ACHN (cell line): ENCODE data around the gene KIAA0232.

Experiments
- DNase-seq: peaks from one replicate; pipeline ENCODE4 v3.0.0-alpha.2; 2015
- in situ Hi-C: cut with HindIII; loops from 2 replicates; pipeline ENCODE4 v1.10.0; 2017; ENCODE audit warnings: low sequenced_read_pairs, low pct_ligation_motif_present, low pct_unique_long_range_greater_than_20kb

KIAA0232 gene, protein sequence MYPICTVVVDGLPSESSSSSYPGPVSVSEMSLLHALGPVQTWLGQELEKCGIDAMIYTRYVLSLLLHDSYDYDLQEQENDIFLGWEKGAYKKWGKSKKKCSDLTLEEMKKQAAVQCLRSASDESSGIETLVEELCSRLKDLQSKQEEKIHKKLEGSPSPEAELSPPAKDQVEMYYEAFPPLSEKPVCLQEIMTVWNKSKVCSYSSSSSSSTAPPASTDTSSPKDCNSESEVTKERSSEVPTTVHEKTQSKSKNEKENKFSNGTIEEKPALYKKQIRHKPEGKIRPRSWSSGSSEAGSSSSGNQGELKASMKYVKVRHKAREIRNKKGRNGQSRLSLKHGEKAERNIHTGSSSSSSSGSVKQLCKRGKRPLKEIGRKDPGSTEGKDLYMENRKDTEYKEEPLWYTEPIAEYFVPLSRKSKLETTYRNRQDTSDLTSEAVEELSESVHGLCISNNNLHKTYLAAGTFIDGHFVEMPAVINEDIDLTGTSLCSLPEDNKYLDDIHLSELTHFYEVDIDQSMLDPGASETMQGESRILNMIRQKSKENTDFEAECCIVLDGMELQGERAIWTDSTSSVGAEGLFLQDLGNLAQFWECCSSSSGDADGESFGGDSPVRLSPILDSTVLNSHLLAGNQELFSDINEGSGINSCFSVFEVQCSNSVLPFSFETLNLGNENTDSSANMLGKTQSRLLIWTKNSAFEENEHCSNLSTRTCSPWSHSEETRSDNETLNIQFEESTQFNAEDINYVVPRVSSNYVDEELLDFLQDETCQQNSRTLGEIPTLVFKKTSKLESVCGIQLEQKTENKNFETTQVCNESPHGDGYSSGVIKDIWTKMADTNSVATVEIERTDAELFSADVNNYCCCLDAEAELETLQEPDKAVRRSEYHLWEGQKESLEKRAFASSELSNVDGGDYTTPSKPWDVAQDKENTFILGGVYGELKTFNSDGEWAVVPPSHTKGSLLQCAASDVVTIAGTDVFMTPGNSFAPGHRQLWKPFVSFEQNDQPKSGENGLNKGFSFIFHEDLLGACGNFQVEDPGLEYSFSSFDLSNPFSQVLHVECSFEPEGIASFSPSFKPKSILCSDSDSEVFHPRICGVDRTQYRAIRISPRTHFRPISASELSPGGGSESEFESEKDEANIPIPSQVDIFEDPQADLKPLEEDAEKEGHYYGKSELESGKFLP (N-terminal part only)

DNA sequence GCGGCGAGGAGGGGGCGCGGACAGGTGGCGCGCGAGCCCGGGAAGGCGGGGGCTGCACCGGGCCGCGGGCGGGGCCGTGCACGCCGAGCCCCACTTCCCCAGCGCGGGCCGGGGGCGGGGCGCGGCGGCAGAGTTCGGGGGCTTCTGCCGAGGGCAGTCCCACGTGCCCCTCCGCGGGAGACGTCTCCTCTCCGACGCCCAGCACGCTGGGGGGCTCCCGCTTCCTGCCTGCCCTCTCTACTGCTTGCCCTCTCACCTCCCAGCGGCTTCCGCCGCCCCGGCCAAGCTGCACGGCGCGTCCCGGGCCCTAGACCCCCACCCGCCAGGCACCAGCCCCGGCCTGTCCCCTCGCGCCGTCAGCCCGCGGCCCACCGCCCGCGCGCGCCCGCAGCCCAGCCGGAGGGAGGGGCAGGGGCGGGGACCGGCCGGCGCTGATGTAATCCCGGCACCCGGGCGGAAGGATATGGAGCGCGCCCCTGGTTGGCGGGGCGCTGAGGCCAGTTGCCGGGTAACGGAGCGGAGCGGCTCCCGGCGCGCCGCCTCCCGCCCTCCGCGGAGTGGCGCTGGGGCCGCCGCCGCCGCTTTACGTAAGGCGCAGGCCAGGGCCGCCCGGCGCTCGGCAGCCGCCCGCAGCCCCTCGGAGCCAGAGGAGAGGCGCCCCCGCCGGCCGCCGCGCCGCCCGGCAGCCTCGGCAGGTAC is at the start of gene KIAA0232:
Gene KIAA0232 (plus strand): TSS at position 581 of the 699 bp plus-strand sequence. CDS start 41,727 bp downstream, outside the sequence.
- in situ Hi-C loops = no loop called here
- DNase-seq = peak; percentile 89

DNA sequence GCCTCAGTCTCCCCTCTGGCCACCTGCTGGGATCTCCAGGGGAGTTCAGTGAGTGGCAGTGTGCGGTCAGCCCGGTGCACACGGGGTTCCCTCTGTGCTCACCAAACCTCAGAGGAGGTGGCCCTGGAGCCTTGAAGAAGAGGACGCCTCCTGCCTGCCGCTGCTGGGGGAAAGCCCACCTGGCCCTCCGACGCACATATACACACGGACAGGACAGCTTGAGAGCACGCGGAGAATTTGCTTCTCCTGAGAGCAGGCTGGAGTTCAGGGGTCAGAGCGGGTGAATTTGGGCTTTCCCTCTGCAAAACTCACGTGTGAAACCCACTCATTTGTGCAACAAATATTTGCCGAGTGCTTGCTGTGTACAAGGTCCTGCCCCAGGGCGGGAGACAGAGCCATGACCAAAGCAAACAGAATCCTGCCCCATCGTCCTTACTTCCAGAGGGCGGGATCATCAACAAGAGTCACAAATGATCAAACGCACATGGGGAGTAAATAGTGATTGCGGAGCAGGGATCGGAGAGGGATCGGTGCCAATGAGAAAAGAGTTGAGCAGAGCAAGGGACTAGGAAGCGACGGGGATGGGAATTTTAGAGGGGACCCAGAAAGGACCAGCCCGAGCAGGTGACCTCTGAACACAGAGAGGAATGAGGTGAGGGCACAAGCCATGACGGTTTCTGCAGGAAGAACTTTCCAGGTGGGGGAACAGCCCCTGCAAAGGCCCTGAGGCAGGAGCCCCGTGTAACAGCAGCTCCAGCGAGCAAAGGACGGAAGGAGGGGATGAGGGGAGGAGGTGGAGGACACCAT is 49.0 kb upstream of the KIAA0232 start:
- in situ Hi-C loops = no loop called here
- DNase-seq = no peak

DNA sequence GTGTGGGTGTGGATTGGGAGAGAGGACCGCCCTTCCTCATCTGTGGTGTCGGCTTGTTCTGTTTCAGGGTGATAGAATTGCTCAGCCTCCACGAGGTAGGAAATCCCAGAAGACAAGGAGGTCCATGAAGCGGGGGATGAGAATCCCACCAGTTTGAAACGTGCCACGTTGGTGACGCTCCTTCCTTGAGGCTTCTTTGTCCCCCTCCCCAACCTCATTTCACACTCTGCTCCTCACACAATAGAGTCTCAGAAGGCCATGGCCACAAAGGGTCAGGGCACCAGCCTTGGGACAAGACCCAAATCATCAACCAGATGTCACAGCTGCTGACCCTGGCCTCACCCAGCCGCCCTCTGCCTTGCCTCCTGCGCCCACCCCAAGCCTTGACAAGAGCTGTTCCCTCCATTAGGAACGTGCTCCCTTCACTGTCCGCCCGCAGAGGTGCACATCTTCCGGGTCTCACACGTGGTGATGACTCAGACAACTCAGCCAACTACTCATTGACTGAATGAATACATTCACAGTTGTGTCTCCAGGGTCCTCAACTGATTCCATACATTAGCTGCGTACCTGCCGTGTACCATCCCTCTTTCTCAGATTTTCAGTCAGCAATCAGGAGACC is 48.3 kb upstream of the KIAA0232 start:
- no peak for DNase-seq
- in situ Hi-C loops = no loop called here

DNA sequence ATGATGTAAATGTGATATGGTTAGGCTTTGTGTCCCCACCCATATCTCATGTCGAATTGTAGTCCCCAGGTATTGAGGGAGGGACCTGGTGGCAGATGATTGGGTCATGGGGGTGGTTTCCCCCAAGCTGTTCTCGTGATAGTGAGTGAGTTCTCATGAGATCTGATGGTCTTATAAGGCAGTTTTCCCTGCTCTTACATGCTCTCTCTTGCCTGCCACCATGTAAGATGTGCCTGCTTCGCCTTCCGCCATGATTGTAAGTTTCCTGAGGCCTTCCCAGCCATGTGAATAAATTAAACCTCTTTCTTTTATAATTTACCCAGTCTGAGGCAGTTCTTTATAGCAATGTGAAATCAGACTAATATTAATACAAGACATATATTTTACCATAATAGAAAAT is 42.6 kb upstream of the KIAA0232 start:
- in situ Hi-C loops = no loop called here
- DNase-seq = no peak

DNA sequence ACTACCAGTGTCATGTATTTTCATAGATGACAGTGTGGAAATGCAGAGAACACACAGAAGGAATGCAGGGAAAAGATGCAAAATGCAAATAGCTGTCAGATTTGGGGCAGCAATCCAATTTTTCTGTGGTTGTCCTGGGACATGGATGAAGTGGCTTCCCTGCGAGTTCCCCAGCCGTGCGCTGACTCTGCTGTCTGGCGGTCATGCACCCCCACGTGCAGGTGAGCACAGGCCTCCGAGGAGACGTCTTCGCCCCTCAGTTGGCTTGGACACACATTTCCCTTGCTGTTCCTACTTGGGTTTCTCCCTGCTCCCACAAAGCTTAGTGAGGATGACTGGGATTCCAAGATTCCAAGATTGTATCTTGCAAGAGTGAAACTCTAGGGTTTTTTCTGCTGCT is 42.2 kb upstream of the KIAA0232 start:
- DNase-seq = no peak
- in situ Hi-C loops = no loop called here

DNA sequence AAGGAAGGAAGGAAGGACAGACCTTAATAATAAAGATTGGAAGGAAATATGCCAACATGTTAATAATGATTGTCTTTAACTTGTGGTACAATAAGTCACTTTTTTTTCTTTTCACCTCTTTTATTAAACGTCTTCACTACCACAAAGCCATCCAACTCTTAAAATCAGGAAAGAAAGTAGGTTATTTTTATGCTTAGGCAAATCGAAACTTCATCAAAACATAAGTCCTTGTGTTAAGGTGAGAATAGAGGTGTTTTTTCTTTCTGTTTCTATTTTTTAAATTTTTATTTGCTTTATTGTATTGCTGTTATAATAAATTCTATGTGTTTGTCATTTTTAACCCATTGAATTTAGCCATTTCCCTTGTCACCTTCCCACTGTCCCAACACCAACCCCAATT is 40.0 kb upstream of the KIAA0232 start:
- in situ Hi-C loops = no loop called here
- no peak for DNase-seq

DNA sequence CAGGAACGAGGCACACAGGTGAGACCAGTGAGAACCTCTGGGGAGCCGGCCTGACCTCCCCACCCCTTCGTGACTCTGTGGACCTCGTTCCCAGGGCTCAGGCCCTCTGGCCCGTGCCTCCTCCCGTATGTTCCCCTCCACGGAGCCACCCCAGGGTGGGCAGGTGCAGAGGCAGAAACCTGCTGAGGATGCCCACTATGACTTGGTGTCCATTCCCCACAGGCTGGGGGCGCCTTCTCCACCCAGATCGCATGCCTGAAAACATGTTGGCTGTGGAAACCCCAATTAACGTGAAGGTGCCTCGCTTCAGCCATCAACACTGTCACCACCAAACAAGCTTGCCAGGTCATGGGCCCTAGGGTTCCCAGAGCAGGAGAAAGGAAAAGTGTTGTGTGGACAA is 39.5 kb upstream of the KIAA0232 start:
- no peak for DNase-seq
- in situ Hi-C loops = no loop called here

DNA sequence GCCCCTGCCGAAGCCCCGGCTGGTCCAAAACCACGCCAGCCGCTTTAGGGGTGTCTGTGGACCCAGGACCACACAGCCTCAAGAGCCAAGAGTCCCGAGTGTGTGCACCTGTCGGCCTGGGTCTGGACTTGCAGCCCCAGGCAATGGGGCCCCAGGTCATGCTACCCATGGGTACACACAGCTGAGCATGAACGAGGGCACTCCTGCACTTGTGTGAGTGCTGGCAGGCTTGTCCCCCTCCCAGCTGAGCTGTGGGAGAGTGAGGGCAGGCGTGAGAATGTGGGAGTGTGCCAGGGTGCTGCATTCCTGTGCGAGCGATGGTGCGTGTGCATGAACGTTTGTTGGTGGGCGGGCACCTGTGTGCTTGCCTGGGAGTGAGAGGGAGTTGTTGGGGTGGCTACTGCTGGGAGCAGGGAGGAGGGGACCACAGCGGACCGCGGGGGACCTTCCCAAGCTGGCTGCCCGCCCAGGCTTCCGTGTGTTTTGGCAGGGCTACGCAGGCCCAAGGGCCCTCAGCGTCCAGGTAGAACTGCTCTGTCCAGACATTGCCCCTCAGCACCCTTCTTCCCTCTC is 35.7 kb upstream of the KIAA0232 start:
- in situ Hi-C loops = no loop called here
- no peak for DNase-seq

DNA sequence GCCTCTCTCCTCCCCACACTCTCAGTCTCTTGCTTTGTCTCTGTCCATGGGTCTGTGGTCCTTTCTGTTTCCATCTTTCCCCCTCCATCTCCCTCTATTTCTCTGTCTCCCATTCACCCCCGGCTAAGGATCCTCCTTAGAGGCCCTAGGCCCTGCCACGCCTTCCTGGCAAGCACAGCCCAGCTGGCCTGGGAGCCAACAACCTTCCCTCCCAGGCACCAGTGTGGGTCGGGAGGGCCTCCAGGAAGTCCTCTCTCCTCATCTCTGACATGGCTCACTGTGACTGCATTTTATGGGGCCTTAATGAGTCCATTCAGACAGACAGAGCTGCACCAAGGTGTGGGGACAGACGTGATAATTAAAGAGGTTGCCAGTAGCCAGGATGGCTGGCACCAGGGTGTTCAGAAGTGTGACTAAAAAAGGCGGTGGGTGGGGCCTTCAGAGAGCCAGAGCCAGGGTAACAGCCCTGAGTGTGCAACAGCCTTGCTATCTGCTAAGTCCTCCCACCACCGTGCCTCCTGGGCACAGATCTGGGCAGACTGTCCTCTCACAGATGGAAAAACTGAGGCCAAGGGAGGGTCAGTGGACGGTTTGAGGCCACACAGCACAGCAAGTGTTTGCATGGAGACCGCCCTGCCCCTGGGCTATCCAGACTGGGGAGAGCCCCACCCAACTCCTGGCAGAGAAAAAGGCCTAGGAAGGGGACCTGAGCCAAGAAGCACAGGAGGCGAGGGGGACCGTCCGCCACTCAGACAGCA is 35.1 kb upstream of the KIAA0232 start:
- no peak for DNase-seq
- in situ Hi-C loops = no loop called here

DNA sequence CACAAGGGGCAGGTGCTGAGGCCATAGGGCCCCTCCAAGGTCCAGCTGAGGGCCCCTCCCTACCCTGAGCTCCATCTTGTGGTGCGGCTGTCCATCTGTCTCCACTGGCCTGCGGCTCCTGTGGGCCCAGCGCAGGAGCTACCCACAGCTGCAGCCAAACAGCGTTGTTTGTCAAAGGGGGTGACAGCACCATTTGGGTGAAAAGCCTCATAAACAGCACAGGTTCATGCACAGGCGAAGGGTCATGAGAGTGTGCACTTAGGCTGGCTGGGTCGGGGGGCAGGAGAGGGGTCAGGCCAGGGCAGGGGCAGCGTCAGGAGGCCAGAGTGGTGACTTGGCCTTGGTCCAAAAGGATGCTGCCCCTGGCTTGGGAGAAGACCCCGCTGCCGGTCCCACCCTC is 34.2 kb upstream of the KIAA0232 start:
- in situ Hi-C loops = no loop called here
- no peak for DNase-seq

DNA sequence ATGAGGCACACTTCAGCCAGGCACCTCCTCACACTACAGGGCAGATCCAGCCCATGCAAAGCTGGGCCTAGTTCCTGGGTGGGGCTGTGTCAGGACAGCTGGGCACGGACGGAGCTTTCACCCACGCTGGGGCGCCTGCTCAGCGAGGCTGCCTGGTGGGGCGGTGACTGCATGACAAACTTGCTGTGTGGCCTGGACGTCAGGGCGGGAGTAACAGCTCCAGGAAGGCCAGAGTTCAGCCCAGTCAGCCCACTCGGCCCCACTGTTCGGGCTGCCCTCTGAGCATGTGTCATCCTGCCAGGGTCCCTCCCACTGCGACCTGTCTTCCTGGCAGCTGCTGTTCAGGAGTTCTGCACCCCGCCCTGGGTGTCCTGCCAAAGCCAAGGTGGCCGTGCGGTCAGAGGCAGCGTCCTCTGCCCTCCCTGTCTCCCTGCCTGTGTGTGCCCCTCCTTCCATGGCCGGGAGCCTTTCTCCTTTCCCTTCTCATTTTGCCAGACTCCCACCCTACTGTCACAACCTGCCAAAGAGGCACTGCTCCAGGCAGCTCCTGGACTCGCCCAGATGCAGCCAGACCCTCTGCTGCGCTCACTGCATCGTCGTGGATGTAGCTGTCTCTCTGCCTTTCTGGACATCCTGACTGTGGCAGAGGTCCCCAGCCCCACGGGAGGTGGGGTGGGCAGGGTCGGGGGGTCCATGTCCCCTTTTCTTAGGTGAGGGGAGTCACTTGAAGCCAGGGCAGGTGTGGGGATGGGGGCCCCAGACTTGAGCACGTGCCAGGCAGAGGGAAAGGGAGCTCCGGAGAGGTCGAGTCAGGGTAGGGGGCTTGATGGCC is 33.0 kb upstream of the KIAA0232 start:
- in situ Hi-C loops = no loop called here
- no peak for DNase-seq

DNA sequence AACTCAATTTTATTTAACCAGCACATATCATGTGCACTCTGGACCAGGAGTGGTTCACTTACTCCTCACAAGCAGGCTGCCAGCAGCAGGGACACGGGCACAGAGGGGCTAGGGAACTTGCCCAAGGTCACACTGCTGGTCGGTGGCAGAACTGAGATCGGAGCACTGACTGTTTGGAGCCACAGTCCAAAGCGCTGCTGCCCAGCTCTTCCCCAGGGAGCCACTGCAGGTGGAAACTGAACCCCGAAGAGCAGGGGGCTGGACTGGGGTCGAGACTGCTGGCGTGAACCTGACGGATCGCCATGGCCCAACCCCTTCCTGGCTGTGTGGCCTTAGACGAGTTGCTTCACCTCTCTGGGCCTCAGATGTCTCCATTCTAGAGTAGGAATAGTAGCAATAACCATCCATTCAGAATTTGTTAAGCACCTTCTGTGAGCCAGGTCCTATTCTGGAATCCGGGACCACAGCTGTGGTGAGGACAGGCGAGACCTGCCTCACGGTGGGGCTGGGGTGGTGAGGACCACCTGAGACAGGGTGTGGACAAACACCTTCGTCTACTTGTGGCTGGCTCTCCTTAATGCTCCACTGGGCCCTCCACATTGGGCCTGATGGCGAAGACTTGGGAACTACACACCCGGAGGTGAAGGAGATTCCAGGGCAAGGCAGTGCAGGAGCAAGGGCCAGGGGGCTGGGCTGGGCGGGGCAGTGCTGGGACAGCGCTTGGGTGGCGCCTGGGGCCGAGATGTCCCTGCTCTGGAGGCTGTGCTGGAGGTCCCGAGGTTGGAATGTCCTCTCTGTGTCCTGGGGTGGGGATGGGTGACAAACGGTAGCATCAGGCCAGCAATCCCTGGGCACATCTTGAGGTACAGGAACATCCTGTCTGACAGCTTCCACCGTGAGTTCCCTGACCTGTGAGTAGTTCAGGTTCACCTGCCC is 32.0 kb upstream of the KIAA0232 start:
- DNase-seq = no peak
- in situ Hi-C loops = no loop called here

DNA sequence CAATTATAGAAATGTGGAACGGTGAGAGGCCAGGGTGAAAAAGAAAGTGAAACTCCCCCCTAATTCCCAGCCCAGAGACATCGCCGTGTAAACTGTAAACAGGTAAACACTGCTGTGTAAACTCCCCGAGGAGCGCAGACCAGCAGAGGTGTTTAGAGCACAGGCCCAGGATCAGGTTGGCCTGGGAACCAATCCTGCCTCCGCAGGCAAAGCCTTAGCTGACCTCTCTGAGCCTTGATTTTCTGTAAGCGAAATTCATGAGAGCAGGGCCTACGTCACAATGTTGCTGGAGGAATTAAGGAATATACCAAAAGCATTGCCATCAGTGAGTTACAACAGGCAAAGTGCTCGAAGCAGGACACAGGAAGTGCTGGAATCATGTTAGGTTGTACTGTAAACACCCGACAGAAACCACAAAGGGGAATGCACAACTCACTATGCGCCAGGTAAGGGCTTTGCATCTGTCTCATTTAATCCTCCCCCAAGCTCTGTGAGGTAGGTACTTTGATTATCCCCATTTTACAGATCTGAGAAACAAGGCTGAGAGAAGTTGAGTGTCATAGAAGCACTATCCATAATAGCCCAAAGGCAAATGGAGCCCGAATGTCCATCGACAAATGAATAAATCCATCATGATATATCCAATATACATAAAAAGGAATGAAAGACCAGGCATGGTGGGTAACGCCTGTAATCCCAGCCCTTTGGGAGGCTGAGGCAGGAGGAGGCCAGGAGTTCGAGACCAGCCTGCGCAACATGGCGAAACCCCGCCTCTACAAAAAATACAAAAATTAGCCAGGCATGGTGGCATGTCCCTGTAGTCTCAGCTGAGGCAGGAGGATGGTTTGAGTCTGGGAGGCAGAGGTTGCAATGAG is 30.7 kb upstream of the KIAA0232 start:
- DNase-seq = no peak
- in situ Hi-C loops = no loop called here

DNA sequence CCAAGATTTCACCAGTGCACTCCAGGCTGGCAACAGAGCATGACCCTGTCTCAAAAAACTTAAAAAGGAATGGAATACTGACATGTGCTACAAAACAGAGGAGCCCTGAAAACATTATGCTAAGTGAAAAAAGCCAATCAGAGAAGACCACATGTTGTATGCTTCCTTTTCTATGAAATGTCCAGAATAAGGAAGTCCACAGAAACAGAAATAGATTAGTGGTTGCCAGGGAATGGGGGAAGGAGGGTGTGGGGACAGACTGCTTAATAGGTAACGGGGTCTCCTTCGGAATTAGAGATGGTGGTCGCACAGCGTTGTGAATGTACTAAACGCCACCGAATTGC is 30.1 kb upstream of the KIAA0232 start:
- in situ Hi-C loops = no loop called here
- DNase-seq = no peak
